RWPE2 (cell line): Measurements from ENCODE around the gene TUBB1.

ENCODE experiments used
- ATAC-seq: fragments of 200-7000 bp; cut with Tn5 transposase; 3 replicates; pipeline ENCODE4 v1.9.1; 2021; ENCODE audit warnings: low read depth
- DNase-seq: peaks from one replicate; pipeline ENCODE4 v3.0.0-alpha.2; 2020; ENCODE audit warnings: low spot score
- H3K27ac ChIP-seq: fragments of 450-650 bp; 2 replicates; pipeline ENCODE4 v1.5.1; 2017; ENCODE audit warnings: mild to moderate bottlenecking; ENCODE audit not compliant: poor library complexity, severe bottlenecking
- H3K27me3 ChIP-seq: fragments of 250-450 bp; sonication (Bioruptor Pico); 2 replicates; pipeline ENCODE4 v1.5.1; 2021; ENCODE audit warnings: mild to moderate bottlenecking, moderate library complexity; ENCODE audit not compliant: insufficient read depth, poor library complexity, severe bottlenecking
- H3K36me3 ChIP-seq: fragments of 250-450 bp; sonication (Bioruptor Pico); 2 replicates; pipeline ENCODE4 v1.5.1; 2020; ENCODE audit warnings: low read depth, mild to moderate bottlenecking, moderate library complexity
- H3K4me1 ChIP-seq: fragments of 250-450 bp; sonication (Bioruptor Pico); 2 replicates; pipeline ENCODE4 v1.5.1; 2021; ENCODE audit warnings: mild to moderate bottlenecking, moderate library complexity; ENCODE audit not compliant: insufficient read depth, poor library complexity, severe bottlenecking
- H3K4me3 ChIP-seq: fragments of 250-450 bp; sonication (Bioruptor Pico); 2 replicates; pipeline ENCODE4 v1.5.1; 2021; ENCODE audit warnings: mild to moderate bottlenecking, moderate library complexity; ENCODE audit not compliant: severe bottlenecking
- H3K9me3 ChIP-seq: fragments of 250-450 bp; sonication (Bioruptor Pico); 2 replicates; pipeline ENCODE4 v1.5.1; 2021; ENCODE audit warnings: mild to moderate bottlenecking, moderate library complexity; ENCODE audit not compliant: severe bottlenecking
- TF ChIP-seq, protein P1 (sequence below): fragments of 450-650 bp; IDR thresholded peaks from one replicate; pipeline ENCODE4 v1.5.1; 2017; ENCODE audit warnings: mild to moderate bottlenecking, moderate library complexity; ENCODE audit not compliant: poor library complexity, severe bottlenecking

The TUBB1 gene

DNA sequence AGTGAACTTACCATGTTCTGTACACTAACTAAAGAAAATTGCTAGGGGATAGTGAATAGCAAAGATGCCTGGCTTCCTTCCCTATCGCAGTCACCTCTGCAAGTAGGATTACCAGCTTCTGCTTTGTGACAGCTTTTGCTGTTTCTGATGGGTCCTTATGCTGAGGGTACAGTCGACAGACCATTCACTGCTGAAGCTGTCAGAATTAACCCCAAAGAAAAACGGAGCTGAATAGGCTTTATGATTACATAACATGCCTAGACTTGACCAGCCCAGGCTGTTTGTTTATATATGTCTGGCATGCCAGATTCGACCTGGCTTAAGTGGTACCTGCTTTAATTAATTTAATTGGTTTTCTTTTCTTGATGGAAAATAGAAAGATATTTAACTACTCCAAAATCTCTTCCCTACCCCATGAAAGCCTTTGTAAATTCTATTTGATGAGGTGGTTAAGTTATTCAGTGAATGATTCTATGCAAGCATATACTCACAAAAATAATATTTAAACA, 45.0 kb downstream of the TUBB1 start:
- H3K9me3 ChIP-seq, result no peaks in the 10 kb centered on the region
- TF ChIP-seq, protein P1, sequence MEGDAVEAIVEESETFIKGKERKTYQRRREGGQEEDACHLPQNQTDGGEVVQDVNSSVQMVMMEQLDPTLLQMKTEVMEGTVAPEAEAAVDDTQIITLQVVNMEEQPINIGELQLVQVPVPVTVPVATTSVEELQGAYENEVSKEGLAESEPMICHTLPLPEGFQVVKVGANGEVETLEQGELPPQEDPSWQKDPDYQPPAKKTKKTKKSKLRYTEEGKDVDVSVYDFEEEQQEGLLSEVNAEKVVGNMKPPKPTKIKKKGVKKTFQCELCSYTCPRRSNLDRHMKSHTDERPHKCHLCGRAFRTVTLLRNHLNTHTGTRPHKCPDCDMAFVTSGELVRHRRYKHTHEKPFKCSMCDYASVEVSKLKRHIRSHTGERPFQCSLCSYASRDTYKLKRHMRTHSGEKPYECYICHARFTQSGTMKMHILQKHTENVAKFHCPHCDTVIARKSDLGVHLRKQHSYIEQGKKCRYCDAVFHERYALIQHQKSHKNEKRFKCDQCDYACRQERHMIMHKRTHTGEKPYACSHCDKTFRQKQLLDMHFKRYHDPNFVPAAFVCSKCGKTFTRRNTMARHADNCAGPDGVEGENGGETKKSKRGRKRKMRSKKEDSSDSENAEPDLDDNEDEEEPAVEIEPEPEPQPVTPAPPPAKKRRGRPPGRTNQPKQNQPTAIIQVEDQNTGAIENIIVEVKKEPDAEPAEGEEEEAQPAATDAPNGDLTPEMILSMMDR, result no peak

GRCh38 chr20:59068534-59068933, 49.3 kb downstream of the TUBB1 start:
- Histone ChIP-seq H3K4me1 (peaks cover 13% of the 10 kb centered on the region), H3K36me3 (no peaks in the 10 kb centered on the region), H3K9me3 (no peaks in the 10 kb centered on the region), H3K27me3 (no peaks in the 10 kb centered on the region), H3K4me3 (no peak overlapping the region), H3K27ac (no peak overlapping the region)
- DNase-seq, result no peak
- TF ChIP-seq, protein P1, result no peak
- ATAC-seq, result no peak

More for the DNA sequence above, 45.0 kb downstream of the TUBB1 start:
- Histone ChIP-seq H3K27ac (peak overlapping the region; percentile 14), H3K4me1 (peaks cover 14% of the 10 kb centered on the region), H3K27me3 (no peaks in the 10 kb centered on the region), H3K4me3 (no peak overlapping the region), H3K36me3 (no peaks in the 10 kb centered on the region)
- peak; percentile 44 for ATAC-seq
- DNase-seq, result no peak

DNA sequence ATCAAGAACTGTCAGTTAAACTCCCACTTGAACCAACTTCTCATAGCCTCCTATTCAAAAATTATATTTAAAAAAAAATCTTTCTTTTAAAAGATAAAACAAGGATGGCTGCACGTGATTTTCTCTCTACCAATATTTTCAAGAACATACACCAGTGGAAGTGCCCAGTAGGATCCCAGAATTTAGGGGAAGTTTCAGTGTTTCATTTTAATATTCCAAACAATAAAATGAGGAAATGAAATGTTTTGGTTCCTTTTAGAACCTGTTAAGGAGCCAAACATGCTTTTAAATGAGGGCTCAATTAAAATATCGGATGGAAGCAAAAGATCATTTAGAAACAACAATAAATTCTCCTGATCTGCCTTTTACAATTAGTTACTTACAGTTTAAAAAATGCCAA, 49.8 kb downstream of the TUBB1 start:
- peaks cover 10% of the 10 kb centered on the region for H3K4me1 ChIP-seq
- no peaks in the 10 kb centered on the region for H3K36me3 ChIP-seq
- no peak for ATAC-seq
- no peak overlapping the region for H3K27ac ChIP-seq
- no peak for DNase-seq
- H3K4me3 ChIP-seq, result no peak overlapping the region
- H3K27me3 ChIP-seq, result no peaks in the 10 kb centered on the region
- TF ChIP-seq, protein P1, result no peak
- no peaks in the 10 kb centered on the region for H3K9me3 ChIP-seq

DNA sequence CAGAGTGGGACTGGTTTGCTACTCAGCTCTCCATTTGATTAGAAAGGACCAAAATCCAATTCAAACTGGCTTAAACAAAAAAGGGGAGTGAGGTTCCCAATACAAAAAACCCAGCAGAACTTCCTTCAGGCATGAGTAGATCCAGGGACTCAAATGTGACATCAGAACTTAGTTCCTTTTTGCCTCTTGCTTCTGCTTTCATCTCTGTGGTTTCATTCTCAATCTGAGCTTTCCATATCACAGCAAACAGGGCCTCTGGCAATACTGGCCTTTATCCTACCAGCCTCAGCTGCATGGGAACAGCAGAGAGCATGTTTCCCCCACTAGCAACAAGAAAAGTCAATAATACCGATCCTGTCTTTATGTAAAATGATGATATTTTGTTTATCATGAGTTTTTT, 52.0 kb downstream of the TUBB1 start:
- ATAC-seq (no peak), DNase-seq (no peak)
- Histone ChIP-seq H3K4me3 (no peak overlapping the region), H3K27me3 (no peaks in the 10 kb centered on the region), H3K36me3 (no peaks in the 10 kb centered on the region), H3K9me3 (no peaks in the 10 kb centered on the region), H3K27ac (no peak overlapping the region), H3K4me1 (peaks cover 12% of the 10 kb centered on the region)
- TF ChIP-seq, protein P1, result no peak

DNA sequence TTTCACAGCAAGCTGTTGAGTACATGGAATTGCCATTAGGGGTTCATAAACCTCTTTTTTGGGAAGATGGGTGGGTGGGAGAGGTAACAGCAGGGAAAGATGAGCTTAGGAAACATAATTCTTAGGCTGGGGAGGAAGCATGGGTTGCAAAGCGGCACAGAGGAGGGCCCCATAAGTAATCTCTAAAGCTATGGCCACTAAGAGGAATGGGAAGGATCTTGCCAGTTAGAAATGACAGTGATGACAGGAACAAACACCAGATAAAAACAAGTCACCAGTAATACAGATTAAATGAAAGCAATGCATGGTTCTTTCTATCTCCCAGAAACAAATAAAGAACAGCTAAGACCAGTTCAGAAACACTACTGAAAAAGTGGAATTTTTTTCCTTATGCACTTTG, 54.4 kb downstream of the TUBB1 start:
- H3K27ac ChIP-seq, result no peak overlapping the region
- no peaks in the 10 kb centered on the region for H3K36me3 ChIP-seq
- ATAC-seq, result no peak
- H3K4me3 ChIP-seq, result no peak overlapping the region
- DNase-seq, result no peak
- no peaks in the 10 kb centered on the region for H3K9me3 ChIP-seq
- H3K4me1 ChIP-seq, result peaks cover 19% of the 10 kb centered on the region
- TF ChIP-seq, protein P1, result no peak
- no peaks in the 10 kb centered on the region for H3K27me3 ChIP-seq
